ENCODE results near the gene RABEP2.

The RABEP2 gene

DNA sequence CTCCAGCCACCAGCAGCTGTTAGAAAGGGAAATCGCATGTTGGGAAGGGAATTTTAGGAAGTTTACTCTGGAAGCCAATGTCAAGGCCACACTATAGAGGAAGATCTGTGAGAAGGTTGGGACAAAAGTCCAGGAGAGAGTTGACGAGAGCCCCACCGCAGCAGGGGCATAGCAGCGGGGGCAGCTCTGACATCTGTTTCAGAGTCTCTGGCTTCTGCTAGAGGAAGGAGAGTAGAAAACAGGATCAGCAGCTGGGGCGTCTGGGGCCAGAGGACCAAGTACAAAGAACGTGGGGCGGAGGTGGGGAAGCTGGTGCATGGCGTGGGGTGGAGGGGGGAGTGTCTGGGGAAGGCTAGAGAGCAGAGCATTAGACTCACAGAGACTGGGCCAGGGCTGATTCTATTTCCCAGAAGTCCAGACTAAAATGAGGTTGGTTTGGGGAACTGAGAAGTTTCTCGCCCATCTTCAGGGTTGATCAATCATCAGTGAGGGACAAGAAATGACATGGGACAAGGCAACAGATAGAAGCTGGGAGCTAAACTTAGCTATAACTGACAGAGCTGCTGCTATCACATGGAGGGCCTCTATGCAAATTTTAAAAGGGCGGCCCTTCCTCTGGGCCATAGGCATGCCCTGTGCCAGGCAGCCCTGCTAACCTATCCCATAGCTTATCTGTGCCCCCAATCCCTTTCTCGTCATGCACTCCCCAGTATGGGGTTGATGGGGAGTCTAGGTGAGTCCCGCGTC is 1.2 kb downstream of the RABEP2 start:
- H3K4me1 ChIP-seq (ENCODE audit: control insufficient read depth in 2 of 2, insufficient read depth in 2 of 2, low read length in 2 of 2) = peaks cover 14 to 16% of the 10 kb centered on the region in 2 donors
- no peaks in the 10 kb centered on the region for H3K9me3 ChIP-seq (ENCODE audit: control insufficient read depth in 2 of 2, low read length in 2 of 2)
- H3K27ac ChIP-seq (ENCODE audit: low read depth in 2 of 2, low read length in 2 of 2) = peak overlapping the region; percentile 99 to 100
- H3K36me3 ChIP-seq (ENCODE audit: control insufficient read depth in 2 of 2, insufficient read depth in 2 of 2, low read length in 2 of 2) = peaks cover 11 to 15% of the 10 kb centered on the region in 2 donors
- H3K4me3 ChIP-seq (ENCODE audit: low read length in 2 of 2) = peak overlapping the region; percentile 66 to 81
- peak overlapping the region; percentile 66 to 70 for H3K9ac ChIP-seq (ENCODE audit: low read depth in 1 of 2, low read length in 2 of 2)
- H3K27me3 ChIP-seq (ENCODE audit: control insufficient read depth in 2 of 2, insufficient read depth in 2 of 2, low read length in 2 of 2) = no peaks in the 10 kb centered on the region

DNA sequence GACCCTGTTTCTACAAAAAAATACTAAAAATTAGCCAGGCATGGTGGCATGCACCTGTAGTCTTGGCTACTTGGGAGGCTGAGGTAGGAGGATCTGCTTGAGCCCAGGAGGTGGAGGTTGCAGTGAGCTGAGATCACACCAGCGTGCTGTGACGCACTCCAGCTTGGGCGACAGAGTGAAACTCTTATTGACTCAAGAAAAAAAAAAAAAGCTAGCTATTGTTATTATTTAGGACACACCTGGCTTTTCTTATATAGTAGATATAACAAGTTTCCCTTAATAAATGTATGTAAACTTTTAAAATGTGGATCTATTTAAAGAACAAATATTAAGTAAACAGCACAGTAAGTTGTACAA is 1.8 kb downstream of the RABEP2 start:
- Histone ChIP-seq H3K27ac (ENCODE audit: low read depth in 2 of 2, low read length in 2 of 2) (peak overlapping the region; percentile 99 to 100), H3K4me3 (ENCODE audit: low read length in 2 of 2) (peak overlapping the region in 1 of 2 donors; percentile 41)

DNA sequence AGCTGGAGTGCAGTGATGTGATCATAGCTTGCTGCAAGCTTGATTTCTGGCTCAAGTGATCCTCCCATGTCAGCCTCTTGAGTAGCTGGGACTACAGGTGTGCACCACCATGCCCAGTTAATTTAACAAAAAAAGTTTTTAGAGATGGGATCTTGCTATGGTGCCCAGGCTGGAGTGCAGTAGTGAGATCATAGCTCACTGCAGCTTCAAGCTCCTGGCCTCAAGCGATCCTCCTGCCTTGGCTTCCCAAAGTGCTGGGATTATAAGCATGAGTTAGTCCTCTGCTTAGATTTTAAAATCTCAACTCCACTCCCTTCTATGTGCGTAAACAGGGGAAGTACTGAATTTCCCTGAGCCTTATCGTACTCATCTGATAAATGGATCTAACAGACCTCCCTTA is 6.3 kb downstream of the RABEP2 start:
- Histone ChIP-seq H3K36me3 (ENCODE audit: control insufficient read depth in 2 of 2, insufficient read depth in 2 of 2, low read length in 2 of 2) (peaks cover 39 to 46% of the 10 kb centered on the region in 2 donors), H3K27ac (ENCODE audit: low read depth in 2 of 2, low read length in 2 of 2) (no peak overlapping the region), H3K27me3 (ENCODE audit: control insufficient read depth in 2 of 2, insufficient read depth in 2 of 2, low read length in 2 of 2) (no peaks in the 10 kb centered on the region), H3K4me3 (ENCODE audit: low read length in 2 of 2) (no peak overlapping the region), H3K9me3 (ENCODE audit: control insufficient read depth in 2 of 2, low read length in 2 of 2) (no peaks in the 10 kb centered on the region), H3K4me1 (ENCODE audit: control insufficient read depth in 2 of 2, insufficient read depth in 2 of 2, low read length in 2 of 2) (peaks cover 7 to 9% of the 10 kb centered on the region in 2 donors), H3K9ac (ENCODE audit: low read depth in 1 of 2, low read length in 2 of 2) (no peak overlapping the region)

More for the DNA sequence above, 1.8 kb downstream of the RABEP2 start:
- Histone ChIP-seq H3K36me3 (ENCODE audit: control insufficient read depth in 2 of 2, insufficient read depth in 2 of 2, low read length in 2 of 2) (peaks cover 14 to 21% of the 10 kb centered on the region in 2 donors), H3K4me1 (ENCODE audit: control insufficient read depth in 2 of 2, insufficient read depth in 2 of 2, low read length in 2 of 2) (peaks cover 14 to 16% of the 10 kb centered on the region in 2 donors), H3K27me3 (ENCODE audit: control insufficient read depth in 2 of 2, insufficient read depth in 2 of 2, low read length in 2 of 2) (no peaks in the 10 kb centered on the region), H3K9ac (ENCODE audit: low read depth in 1 of 2, low read length in 2 of 2) (peak overlapping the region; percentile 20 to 66), H3K9me3 (ENCODE audit: control insufficient read depth in 2 of 2, low read length in 2 of 2) (no peaks in the 10 kb centered on the region)

- Histone ChIP-seq H3K36me3 (ENCODE audit: control insufficient read depth in 2 of 2, insufficient read depth in 2 of 2, low read length in 2 of 2) (peaks cover 41 to 47% of the 10 kb centered on the region in 2 donors), H3K27ac (ENCODE audit: low read depth in 2 of 2, low read length in 2 of 2) (no peak overlapping the region), H3K27me3 (ENCODE audit: control insufficient read depth in 2 of 2, insufficient read depth in 2 of 2, low read length in 2 of 2) (no peaks in the 10 kb centered on the region), H3K9ac (ENCODE audit: low read depth in 1 of 2, low read length in 2 of 2) (no peak overlapping the region), H3K4me1 (ENCODE audit: control insufficient read depth in 2 of 2, insufficient read depth in 2 of 2, low read length in 2 of 2) (no peaks in the 10 kb centered on the region), H3K4me3 (ENCODE audit: low read length in 2 of 2) (no peak overlapping the region), H3K9me3 (ENCODE audit: control insufficient read depth in 2 of 2, low read length in 2 of 2) (no peaks in the 10 kb centered on the region)
These were observed 7.9 kb downstream of the RABEP2 start for GRCh38 chr16:28917095-28917494.

- H3K4me1 ChIP-seq (ENCODE audit: control insufficient read depth in 2 of 2, insufficient read depth in 2 of 2, low read length in 2 of 2) = peaks cover 7 to 8% of the 10 kb centered on the region in 2 donors
These were observed 9.9 kb downstream of the RABEP2 start for GRCh38 chr16:28915181-28915580.

DNA sequence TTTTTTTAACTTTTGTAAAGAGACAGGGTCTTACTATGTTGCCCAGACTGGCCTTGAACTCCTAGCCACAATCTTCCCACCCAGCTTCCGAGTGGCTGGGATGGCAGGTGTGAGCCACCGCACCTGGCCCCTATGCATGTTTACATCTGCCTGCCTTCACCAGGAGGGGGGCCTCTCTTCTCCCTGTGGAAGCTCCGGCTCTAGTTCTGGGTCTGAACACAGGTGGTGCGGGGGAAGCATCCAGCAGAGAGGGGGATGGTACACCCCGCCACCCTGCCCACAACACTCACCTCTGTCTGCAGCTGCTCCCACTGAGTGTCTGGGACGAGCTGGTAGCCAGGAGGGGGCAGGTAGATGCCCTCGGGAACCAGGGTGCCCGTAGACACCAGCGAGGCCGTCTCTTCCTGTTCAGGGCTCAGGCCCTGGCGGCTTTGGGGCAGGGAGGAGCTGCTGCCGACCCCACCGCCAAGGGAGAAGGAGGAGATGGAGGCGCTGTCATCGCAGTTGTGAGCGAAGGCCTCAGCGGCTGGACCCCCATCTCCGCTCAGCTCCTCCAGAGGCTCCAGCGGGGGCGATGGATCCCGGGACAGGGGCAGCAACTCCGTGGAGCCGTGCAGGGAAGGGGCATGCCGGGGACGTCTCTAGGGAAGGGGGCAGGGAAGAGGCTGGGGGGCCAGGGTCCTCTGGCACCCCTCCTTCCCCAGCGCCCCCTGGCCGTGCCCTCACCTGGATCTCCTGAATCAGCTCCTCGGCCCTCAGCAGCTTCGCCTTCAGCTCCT is 10.9 kb downstream of the RABEP2 start:
- H3K36me3 ChIP-seq (ENCODE audit: control insufficient read depth in 2 of 2, insufficient read depth in 2 of 2, low read length in 2 of 2) = peaks cover 33 to 39% of the 10 kb centered on the region in 2 donors
- peaks cover 7 to 8% of the 10 kb centered on the region in 2 donors for H3K4me1 ChIP-seq (ENCODE audit: control insufficient read depth in 2 of 2, insufficient read depth in 2 of 2, low read length in 2 of 2)
- H3K4me3 ChIP-seq (ENCODE audit: low read length in 2 of 2) = no peak overlapping the region
- no peaks in the 10 kb centered on the region for H3K27me3 ChIP-seq (ENCODE audit: control insufficient read depth in 2 of 2, insufficient read depth in 2 of 2, low read length in 2 of 2)
- H3K9ac ChIP-seq (ENCODE audit: low read depth in 1 of 2, low read length in 2 of 2) = no peak overlapping the region
- H3K27ac ChIP-seq (ENCODE audit: low read depth in 2 of 2, low read length in 2 of 2) = no peak overlapping the region
- no peaks in the 10 kb centered on the region for H3K9me3 ChIP-seq (ENCODE audit: control insufficient read depth in 2 of 2, low read length in 2 of 2)

More at GRCh38 chr16:28915181-28915580, 9.9 kb downstream of the RABEP2 start:
- H3K27me3 ChIP-seq (ENCODE audit: control insufficient read depth in 2 of 2, insufficient read depth in 2 of 2, low read length in 2 of 2) = no peaks in the 10 kb centered on the region
- H3K9ac ChIP-seq (ENCODE audit: low read depth in 1 of 2, low read length in 2 of 2) = no peak overlapping the region
- peaks cover 38 to 47% of the 10 kb centered on the region in 2 donors for H3K36me3 ChIP-seq (ENCODE audit: control insufficient read depth in 2 of 2, insufficient read depth in 2 of 2, low read length in 2 of 2)
- no peak overlapping the region for H3K27ac ChIP-seq (ENCODE audit: low read depth in 2 of 2, low read length in 2 of 2)
- H3K9me3 ChIP-seq (ENCODE audit: control insufficient read depth in 2 of 2, low read length in 2 of 2) = no peaks in the 10 kb centered on the region
- H3K4me3 ChIP-seq (ENCODE audit: low read length in 2 of 2) = no peak overlapping the region

- H3K36me3 ChIP-seq (ENCODE audit: control insufficient read depth in 2 of 2, insufficient read depth in 2 of 2, low read length in 2 of 2) = peaks cover 33 to 36% of the 10 kb centered on the region in 2 donors
- H3K4me1 ChIP-seq (ENCODE audit: control insufficient read depth in 2 of 2, insufficient read depth in 2 of 2, low read length in 2 of 2) = peaks cover 7 to 8% of the 10 kb centered on the region in 2 donors
- H3K9ac ChIP-seq (ENCODE audit: low read depth in 1 of 2, low read length in 2 of 2) = no peak overlapping the region
- no peak overlapping the region for H3K4me3 ChIP-seq (ENCODE audit: low read length in 2 of 2)
- no peaks in the 10 kb centered on the region for H3K9me3 ChIP-seq (ENCODE audit: control insufficient read depth in 2 of 2, low read length in 2 of 2)
- H3K27ac ChIP-seq (ENCODE audit: low read depth in 2 of 2, low read length in 2 of 2) = no peak overlapping the region
- no peaks in the 10 kb centered on the region for H3K27me3 ChIP-seq (ENCODE audit: control insufficient read depth in 2 of 2, insufficient read depth in 2 of 2, low read length in 2 of 2)
These were observed 12.5 kb downstream of the RABEP2 start for GRCh38 chr16:28912558-28912957.

DNA sequence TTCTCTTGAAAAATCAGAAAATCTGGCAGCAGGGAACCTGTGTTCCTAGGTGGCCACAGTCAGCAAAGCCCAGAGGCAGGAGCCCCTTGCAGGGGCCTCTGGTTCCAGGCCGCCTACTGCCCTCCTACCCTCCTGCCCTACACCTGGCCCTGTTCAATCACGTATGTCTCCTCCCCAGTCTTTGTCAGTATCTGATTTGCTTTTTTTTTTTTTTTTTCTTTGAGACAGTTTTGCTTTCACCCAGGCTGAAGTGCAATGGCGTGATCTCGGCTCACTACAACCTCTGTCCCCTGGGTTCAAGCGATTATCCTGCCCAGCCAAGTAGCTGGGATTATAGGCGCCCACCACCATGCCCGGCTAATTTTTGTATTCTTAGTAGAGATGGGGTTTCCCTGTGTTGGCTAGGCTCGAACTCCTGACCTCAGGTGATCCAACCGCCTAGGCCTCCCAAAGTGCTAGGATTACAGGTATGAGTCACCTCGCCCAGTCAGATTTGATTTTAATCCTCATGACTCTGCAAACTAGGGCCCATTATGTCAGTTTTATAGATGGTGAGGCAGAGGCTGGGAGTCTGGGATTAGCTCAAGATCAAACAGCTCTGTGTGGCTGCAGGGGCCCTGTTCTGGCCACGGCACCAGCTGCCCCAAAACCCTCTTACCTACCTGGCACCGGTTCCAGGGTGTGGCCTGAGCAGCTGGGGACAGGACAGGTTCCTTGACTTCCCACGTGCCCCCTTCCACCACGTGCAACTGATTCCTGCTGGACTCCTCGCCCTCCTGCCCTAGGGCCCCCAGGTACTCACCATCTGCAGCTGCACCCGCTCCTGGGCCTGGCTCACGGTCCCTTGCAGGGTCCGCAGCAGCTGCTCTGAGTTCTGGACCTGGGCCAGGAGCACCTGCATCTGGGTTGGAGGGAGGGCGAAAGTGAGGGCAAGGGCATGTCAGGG is 14.7 kb downstream of the RABEP2 start:
- H3K27me3 ChIP-seq (ENCODE audit: control insufficient read depth in 2 of 2, insufficient read depth in 2 of 2, low read length in 2 of 2) = no peaks in the 10 kb centered on the region
- H3K4me3 ChIP-seq (ENCODE audit: low read length in 2 of 2) = no peak overlapping the region
- H3K4me1 ChIP-seq (ENCODE audit: control insufficient read depth in 2 of 2, insufficient read depth in 2 of 2, low read length in 2 of 2) = peaks cover 7 to 8% of the 10 kb centered on the region in 2 donors
- H3K9me3 ChIP-seq (ENCODE audit: control insufficient read depth in 2 of 2, low read length in 2 of 2) = no peaks in the 10 kb centered on the region
- H3K27ac ChIP-seq (ENCODE audit: low read depth in 2 of 2, low read length in 2 of 2) = peak overlapping the region; percentile 38 to 45
- H3K36me3 ChIP-seq (ENCODE audit: control insufficient read depth in 2 of 2, insufficient read depth in 2 of 2, low read length in 2 of 2) = peaks cover 22 to 27% of the 10 kb centered on the region in 2 donors
- peak overlapping the region in 1 of 2 donors; percentile 3 for H3K9ac ChIP-seq (ENCODE audit: low read depth in 1 of 2, low read length in 2 of 2)

DNA sequence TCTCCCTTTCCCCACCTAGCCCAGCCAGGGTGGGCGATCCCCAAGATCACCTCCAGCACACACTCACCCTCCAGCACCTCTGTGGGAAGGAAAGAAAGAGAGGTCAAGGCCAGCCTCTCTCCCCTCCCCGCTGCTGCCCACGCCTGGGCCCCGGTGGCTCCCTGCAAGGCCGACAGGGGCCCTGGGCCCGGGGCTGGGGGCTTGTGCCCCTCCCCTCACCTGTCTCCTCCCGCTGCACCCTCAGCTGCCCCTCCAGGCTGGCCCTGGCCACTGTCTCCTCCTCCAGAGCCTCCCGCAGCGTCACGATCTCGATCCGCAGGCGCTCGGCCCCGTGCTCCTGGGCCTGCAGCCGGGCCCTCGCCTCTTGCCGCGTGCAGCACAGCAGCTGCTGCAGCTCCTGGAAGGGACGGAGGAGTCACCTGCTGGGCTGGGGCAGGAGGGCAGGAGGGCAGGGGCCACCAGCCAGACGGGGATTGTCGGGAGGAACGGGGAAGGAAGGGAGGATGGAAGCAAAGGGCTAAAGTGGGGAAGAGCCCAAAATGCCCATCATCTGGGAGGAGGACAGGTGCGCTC is 19.2 kb downstream of the RABEP2 start:
- no peak overlapping the region for H3K27ac ChIP-seq (ENCODE audit: low read depth in 2 of 2, low read length in 2 of 2)
- H3K4me3 ChIP-seq (ENCODE audit: low read length in 2 of 2) = no peak overlapping the region
- peaks cover 18 to 19% of the 10 kb centered on the region in 2 donors for H3K36me3 ChIP-seq (ENCODE audit: control insufficient read depth in 2 of 2, insufficient read depth in 2 of 2, low read length in 2 of 2)

More for the DNA sequence above, 19.2 kb downstream of the RABEP2 start:
- Histone ChIP-seq H3K4me1 (ENCODE audit: control insufficient read depth in 2 of 2, insufficient read depth in 2 of 2, low read length in 2 of 2) (peaks cover 4 to 5% of the 10 kb centered on the region in 2 donors), H3K9ac (ENCODE audit: low read depth in 1 of 2, low read length in 2 of 2) (no peak overlapping the region), H3K27me3 (ENCODE audit: control insufficient read depth in 2 of 2, insufficient read depth in 2 of 2, low read length in 2 of 2) (no peaks in the 10 kb centered on the region), H3K9me3 (ENCODE audit: control insufficient read depth in 2 of 2, low read length in 2 of 2) (no peaks in the 10 kb centered on the region)

Measured in mucosa of rectum (tissue), 2 donors.